Cardiac muscle cell (in vitro differentiated cells and primary cell): ENCODE data around the gene YPEL1. TPM values are rescaled to one million over a fixed set of nuclear protein-coding genes. Genes with fewer than 3 reads are reported as not detected.
"Not testable (repeated sequence)": the region's sequence is repeated elsewhere in the genome, so short reads cannot be mapped to it uniquely, and the experiment has no call there.

Source experiments
- DNase-seq, 2 donors: peaks; one replicate each; pipeline versions ENCODE4 v3.0.0 to v3.0.0-alpha.2; 2010 to 2017; ENCODE audit warnings: low read depth in 1 of 2, low spot score in 1 of 2
- H3K27ac ChIP-seq: fragments of 200-600 bp; sonication (generic); 2 replicates; pipeline ENCODE4 v1.5.1; 2016
- H3K27me3 ChIP-seq: fragments of 200-600 bp; sonication (generic); 2 replicates; pipeline ENCODE4 v1.6.0; 2016; ENCODE audit warnings: control low read depth
- H3K36me3 ChIP-seq: fragments of 200-600 bp; sonication (generic); 2 replicates; pipeline ENCODE4 v1.5.1; 2016; ENCODE audit warnings: control low read depth
- H3K4me1 ChIP-seq: fragments of 200-600 bp; sonication (generic); 2 replicates; pipeline ENCODE4 v1.8.1; 2017; ENCODE audit warnings: low read depth, mild to moderate bottlenecking, mixed run types
- H3K4me3 ChIP-seq: fragments of 200-600 bp; sonication (generic); 2 replicates; pipeline ENCODE4 v1.5.1; 2016; ENCODE audit warnings: mild to moderate bottlenecking
- H3K9me3 ChIP-seq: fragments of 200-600 bp; sonication (generic); 2 replicates; pipeline ENCODE4 v1.5.1; 2017; ENCODE audit warnings: low read depth, mild to moderate bottlenecking, control low read depth
- CTCF ChIP-seq: IDR thresholded peaks from 2 replicates; pipeline ENCODE4 v1.5.1; 2012; ENCODE audit warnings: low read depth, mild to moderate bottlenecking, low read length
- polyA plus RNA-seq: library from polyadenylated mRNA; unstranded; fragments of >200 nt; fragmentation: Nextera tagmentation; extraction: Ambion mirVana; gene quantifications from 2 replicates; pipeline ENCODE4 v1.2.1, GENCODE V29; 2016
- total RNA-seq: library from RNA; depleted of rRNA; stranded (reverse); fragments of >200 nt; gene quantifications from 2 replicates; pipeline ENCODE4 v1.2.3, GENCODE V29; 2016

Gene YPEL1
- total and polyA plus RNA-seq, 2 experiments from 2014 or later = 20.4 to 22.4 TPM

GRCh38 chr22:21694795-21695429 is 40.7 kb downstream of the YPEL1 start:
- no peak overlapping the region for H3K27ac ChIP-seq
- TF ChIP-seq CTCF = no peak
- H3K4me3 ChIP-seq = no peak overlapping the region
- peaks cover 6% of the 10 kb centered on the region for H3K36me3 ChIP-seq
- no peaks in the 10 kb centered on the region for H3K4me1 ChIP-seq
- H3K27me3 ChIP-seq = no peaks in the 10 kb centered on the region
- H3K9me3 ChIP-seq = no peaks in the 10 kb centered on the region
- DNase-seq = no peak

- no peak for TF ChIP-seq CTCF
Measured at GRCh38 chr22:21694394-21694793, 41.2 kb downstream of the YPEL1 start.

GRCh38 chr22:21693999-21694341 is 41.6 kb downstream of the YPEL1 start:
- no peak for TF ChIP-seq CTCF
- Histone ChIP-seq H3K27me3 (no peaks in the 10 kb centered on the region), H3K4me3 (no peak overlapping the region), H3K4me1 (no peaks in the 10 kb centered on the region), H3K9me3 (no peaks in the 10 kb centered on the region), H3K36me3 (peaks cover 6% of the 10 kb centered on the region), H3K27ac (no peak overlapping the region)
- no peak for DNase-seq

More at GRCh38 chr22:21694394-21694793, 41.2 kb downstream of the YPEL1 start:
- Histone ChIP-seq H3K27ac (no peak overlapping the region), H3K36me3 (peaks cover 6% of the 10 kb centered on the region), H3K4me1 (no peaks in the 10 kb centered on the region), H3K9me3 (no peaks in the 10 kb centered on the region), H3K4me3 (no peak overlapping the region), H3K27me3 (no peaks in the 10 kb centered on the region)
- DNase-seq = no peak

GRCh38 chr22:21693333-21693998 is 42.1 kb downstream of the YPEL1 start:
- TF ChIP-seq CTCF = no peak
- Histone ChIP-seq H3K4me3 (no peak overlapping the region), H3K36me3 (peaks cover 6% of the 10 kb centered on the region), H3K27me3 (no peaks in the 10 kb centered on the region), H3K27ac (no peak overlapping the region), H3K9me3 (no peaks in the 10 kb centered on the region), H3K4me1 (no peaks in the 10 kb centered on the region)
- no peak for DNase-seq

GRCh38 chr22:21692856-21693255 is 42.7 kb downstream of the YPEL1 start:
- H3K9me3 ChIP-seq, H3K27me3 ChIP-seq, H3K4me1 ChIP-seq, H3K4me3 ChIP-seq, H3K27ac ChIP-seq, DNase-seq, H3K36me3 ChIP-seq: not testable (repeated sequence)

- Histone ChIP-seq H3K4me3 (no peak overlapping the region), H3K9me3 (no peaks in the 10 kb centered on the region), H3K36me3 (peaks cover 3% of the 10 kb centered on the region), H3K4me1 (no peaks in the 10 kb centered on the region), H3K27me3 (no peaks in the 10 kb centered on the region), H3K27ac (no peak overlapping the region)
- DNase-seq = no peak
- TF ChIP-seq CTCF = no peak
Measured at GRCh38 chr22:21691816-21692215, 43.8 kb downstream of the YPEL1 start.
